ENCODE results near the gene PDE4D.

Gene PDE4D

GRCh38 chr5:59893429-59894227 lies at the start of gene PDE4D:
Gene PDE4D (minus strand): TSS chr5:59893726.
- peak; percentile 73 for DNase-seq (ENCODE audit: low read depth)
- TF ChIP-seq, protein P1, sequence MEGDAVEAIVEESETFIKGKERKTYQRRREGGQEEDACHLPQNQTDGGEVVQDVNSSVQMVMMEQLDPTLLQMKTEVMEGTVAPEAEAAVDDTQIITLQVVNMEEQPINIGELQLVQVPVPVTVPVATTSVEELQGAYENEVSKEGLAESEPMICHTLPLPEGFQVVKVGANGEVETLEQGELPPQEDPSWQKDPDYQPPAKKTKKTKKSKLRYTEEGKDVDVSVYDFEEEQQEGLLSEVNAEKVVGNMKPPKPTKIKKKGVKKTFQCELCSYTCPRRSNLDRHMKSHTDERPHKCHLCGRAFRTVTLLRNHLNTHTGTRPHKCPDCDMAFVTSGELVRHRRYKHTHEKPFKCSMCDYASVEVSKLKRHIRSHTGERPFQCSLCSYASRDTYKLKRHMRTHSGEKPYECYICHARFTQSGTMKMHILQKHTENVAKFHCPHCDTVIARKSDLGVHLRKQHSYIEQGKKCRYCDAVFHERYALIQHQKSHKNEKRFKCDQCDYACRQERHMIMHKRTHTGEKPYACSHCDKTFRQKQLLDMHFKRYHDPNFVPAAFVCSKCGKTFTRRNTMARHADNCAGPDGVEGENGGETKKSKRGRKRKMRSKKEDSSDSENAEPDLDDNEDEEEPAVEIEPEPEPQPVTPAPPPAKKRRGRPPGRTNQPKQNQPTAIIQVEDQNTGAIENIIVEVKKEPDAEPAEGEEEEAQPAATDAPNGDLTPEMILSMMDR (IDR thresholded peaks at IDR 0.05; ENCODE audit: insufficient read depth, low read depth, low read length, missing control alignments), result no peak
- H3K4me3 ChIP-seq (ENCODE audit: low read length), result no peak within 1 kb of the TSS

GRCh38 chr5:59937633-59938032 lies 44.1 kb upstream of the PDE4D start:
- TF ChIP-seq, protein P1 (IDR thresholded peaks at IDR 0.05; ENCODE audit: insufficient read depth, low read depth, low read length, missing control alignments), result no peak
- H3K4me3 ChIP-seq (ENCODE audit: low read length), result no peak overlapping the region
- no peak for DNase-seq (ENCODE audit: low read depth)

GRCh38 chr5:59923465-59923864 lies 29.9 kb upstream of the PDE4D start:
- no peak overlapping the region for H3K4me3 ChIP-seq (ENCODE audit: low read length)
- peak; percentile 20 for DNase-seq (ENCODE audit: low read depth)
- TF ChIP-seq, protein P1 (IDR thresholded peaks at IDR 0.05; ENCODE audit: insufficient read depth, low read depth, low read length, missing control alignments), result no peak

DNA sequence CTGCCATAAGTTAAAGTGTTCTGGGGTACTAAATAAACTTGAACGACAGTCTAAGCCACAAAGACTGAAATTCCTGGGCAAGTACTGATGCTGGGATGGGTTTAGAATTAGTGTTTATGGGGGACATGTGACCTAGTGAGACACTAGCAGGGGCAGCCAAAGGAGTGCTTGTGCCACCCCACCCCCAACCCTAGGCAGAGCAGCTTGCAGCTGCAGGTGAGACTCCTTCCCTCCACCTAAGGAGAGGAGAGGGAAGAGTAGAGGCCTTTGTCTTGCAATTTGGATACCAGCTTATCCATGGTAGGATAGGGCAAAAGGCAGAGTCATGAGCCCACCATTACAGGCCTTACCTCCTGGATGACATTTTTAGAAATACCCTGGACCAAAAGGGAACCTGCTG lies 28.7 kb upstream of the PDE4D start:
- TF ChIP-seq, protein P1 (IDR thresholded peaks at IDR 0.05; ENCODE audit: insufficient read depth, low read depth, low read length, missing control alignments), result no peak
- H3K4me3 ChIP-seq (ENCODE audit: low read length), result no peak overlapping the region
- no peak for DNase-seq (ENCODE audit: low read depth)

GRCh38 chr5:59921816-59922215 lies 28.3 kb upstream of the PDE4D start:
- no peak for DNase-seq (ENCODE audit: low read depth)
- H3K4me3 ChIP-seq (ENCODE audit: low read length), result no peak overlapping the region
- TF ChIP-seq, protein P1 (IDR thresholded peaks at IDR 0.05; ENCODE audit: insufficient read depth, low read depth, low read length, missing control alignments), result no peak

DNA sequence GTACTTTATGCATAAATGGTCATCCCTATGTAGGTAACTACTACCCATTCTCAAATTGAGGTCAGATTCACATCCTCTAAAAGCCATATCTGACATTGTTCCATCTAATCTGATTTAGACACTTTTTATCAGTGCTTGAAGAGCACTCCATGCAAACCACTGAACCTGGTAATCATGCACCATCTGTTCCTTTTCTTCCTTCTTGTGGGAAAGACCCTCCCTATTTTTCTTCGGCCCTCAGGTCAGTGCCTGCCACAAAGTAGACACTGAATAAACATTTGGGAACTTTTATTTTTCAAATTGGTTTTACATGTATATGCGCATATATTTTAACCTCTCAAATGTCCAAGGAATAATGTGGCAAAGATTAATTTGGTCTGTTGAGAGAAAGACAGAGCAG lies 26.0 kb upstream of the PDE4D start:
- TF ChIP-seq, protein P1 (IDR thresholded peaks at IDR 0.05; ENCODE audit: insufficient read depth, low read depth, low read length, missing control alignments), result no peak

GRCh38 chr5:59917121-59917520 lies 23.6 kb upstream of the PDE4D start:
- TF ChIP-seq, protein P1 (IDR thresholded peaks at IDR 0.05; ENCODE audit: insufficient read depth, low read depth, low read length, missing control alignments), result no peak
- H3K4me3 ChIP-seq (ENCODE audit: low read length), result no peak overlapping the region
- DNase-seq (ENCODE audit: low read depth), result peak; percentile 7

More for the DNA sequence above, 26.0 kb upstream of the PDE4D start:
- H3K4me3 ChIP-seq (ENCODE audit: low read length), result no peak overlapping the region
- DNase-seq (ENCODE audit: low read depth), result no peak

Measured in epithelial cell of esophagus (primary cell).